Fibroblast of the aortic adventitia (primary cell): ENCODE results near the gene TRIM67. TPM values are rescaled to one million over a fixed set of nuclear protein-coding genes. Genes with fewer than 3 reads are reported as not detected.
A peak's percentile ranks its signal among the peaks of the same experiment; 100 is the strongest.
"Not testable (repeated sequence)": the region's sequence is repeated elsewhere in the genome, so short reads cannot be mapped to it uniquely, and the experiment has no call there.

ENCODE experiments used
- DNase-seq: peaks from one replicate; pipeline ENCODE4 v3.0.0-alpha.2; 2010; ENCODE audit warnings: low read depth
- H3K4me3 ChIP-seq: 2 replicates; pipeline ENCODE4 v1.5.1; 2011; ENCODE audit warnings: low read depth, mild to moderate bottlenecking, control low read depth, low read length, moderate library complexity
- CTCF ChIP-seq: IDR thresholded peaks from 2 replicates; pipeline ENCODE4 v1.5.1; 2011; ENCODE audit warnings: mild to moderate bottlenecking, low read length, control low read depth, inconsistent platforms; ENCODE audit not compliant: insufficient read depth
- total RNA-seq: library from RNA; depleted of rRNA; stranded (reverse); fragments of >200 nt; gene quantifications from 2 replicates; pipeline ENCODE4 v1.2.3, GENCODE V29; 2012; ENCODE audit warnings: low replicate concordance

TRIM67 gene
- total RNA-seq, 1 donor, result not detected

GRCh38 chr1:231157311-231157710 lies 4.5 kb upstream of the TRIM67 start:
- no peak overlapping the region for H3K4me3 ChIP-seq
- no peak for DNase-seq
- TF ChIP-seq CTCF, result no peak

- not testable (repeated sequence) for DNase-seq, H3K4me3 ChIP-seq
Observed at GRCh38 chr1:231158141-231158540, 3.7 kb upstream of the TRIM67 start.

- no peak overlapping the region for H3K4me3 ChIP-seq
- DNase-seq, result no peak
- TF ChIP-seq CTCF, result no peak
Observed at GRCh38 chr1:231159202-231159962, 2.5 kb upstream of the TRIM67 start.

- TF ChIP-seq CTCF, result no peak
Observed at GRCh38 chr1:231159963-231160761, 1.7 kb upstream of the TRIM67 start.

GRCh38 chr1:231160895-231161666 lies 777 bp upstream of the TRIM67 start:
- H3K4me3 ChIP-seq, result no peak overlapping the region

More at GRCh38 chr1:231159963-231160761, 1.7 kb upstream of the TRIM67 start:
- DNase-seq, result no peak
- H3K4me3 ChIP-seq, result no peak overlapping the region

GRCh38 chr1:231162297-231162969 lies 575 bp downstream of the TRIM67 start:
- peak overlapping the region; percentile 22 for H3K4me3 ChIP-seq
- no peak for TF ChIP-seq CTCF
- DNase-seq, result peak; percentile 10

More at GRCh38 chr1:231160895-231161666, 777 bp upstream of the TRIM67 start:
- TF ChIP-seq CTCF, result no peak
- DNase-seq, result no peak
